Esophagus squamous epithelium (tissue), 5 donors: Measurements from ENCODE around the gene ITM2C. TPM values are rescaled to one million over a fixed set of nuclear protein-coding genes. Genes with fewer than 3 reads are reported as not detected.
A peak's percentile ranks its signal among the peaks of the same experiment; 100 is the strongest.

Source experiments
- DNase-seq: peaks from one replicate; lab custom pipeline; 2025; lab: John Stamatoyannopoulos, UW
- H3K27ac ChIP-seq, 4 donors: fragments of 200-600 bp; sonication (generic); one replicate each; pipeline ENCODE4 v1.5.1; 2016 to 2019; ENCODE audit warnings: mild to moderate bottlenecking in 1 of 4
- H3K27me3 ChIP-seq, 4 donors: fragments of 200-600 bp; sonication (generic); 1 replicate in 3 of 4; 2 replicates in 1 of 4; pipeline versions ENCODE4 v1.5.1 to v1.6.0; 2017 to 2021; ENCODE audit warnings: antibody characterized with exemption in 1 of 4
- H3K36me3 ChIP-seq, 3 donors: fragments of 200-600 bp; sonication (generic); one replicate each; pipeline ENCODE4 v1.5.1; 2016 to 2019
- H3K4me1 ChIP-seq, 3 donors: fragments of 200-600 bp; sonication (generic); one replicate each; pipeline ENCODE4 v1.5.1; 2017 to 2019
- H3K4me3 ChIP-seq, 4 donors: fragments of 200-600 bp; sonication (generic); 1 replicate in 3 of 4; 2 replicates in 1 of 4; pipeline ENCODE4 v1.5.1; 2016 to 2019; ENCODE audit warnings: mild to moderate bottlenecking in 2 of 4, moderate library complexity in 1 of 4
- H3K9me3 ChIP-seq, 3 donors: fragments of 200-600 bp; sonication (generic); one replicate each; pipeline ENCODE4 v1.5.1; 2016 to 2019
- POLR2A ChIP-seq, 4 donors: fragments of 450-650 bp; IDR thresholded peaks; one replicate each; pipeline ENCODE4 v1.6.1; 2017; ENCODE audit warnings: antibody characterized with exemption in 4 of 4, mild to moderate bottlenecking in 4 of 4, moderate library complexity in 3 of 4
- WGBS, 2 donors: methylation state at CpG; one replicate each; pipeline ENCODE4 v1.1.5; 2018; 5-methylcytosine and 5-hydroxymethylcytosine counted together
- intact Hi-C: fragments of 100-400 bp; cut with DNase I; formaldehyde crosslinking; loops from one replicate; pipeline ENCODE4 v1.15.0; 2022
- total RNA-seq, 4 donors: library from RNA; depleted of rRNA; stranded (reverse); fragments of >200 nt; gene quantifications; one replicate each; pipeline ENCODE4 v1.1.0, GENCODE V29; 2016
- TF ChIP-seq, protein P1 (sequence below), 6 experiments: fragments of 450-650 bp in 4 of 6; fragments of 200-600 bp in 2 of 6; sonication (generic) in 2 of 6; IDR thresholded peaks; one replicate each; pipeline ENCODE4 v1.5.1; 2016 to 2019; ENCODE audit warnings: antibody characterized with exemption in 6 of 6, mild to moderate bottlenecking in 4 of 6, moderate library complexity in 4 of 6
- donor health status: DM: yes; HTN: yes; CAD: no.

Gene ITM2C
- total RNA-seq, 4 donors from 2014 or later, result 3.8 to 31.9 (median 10.3) TPM

DNA sequence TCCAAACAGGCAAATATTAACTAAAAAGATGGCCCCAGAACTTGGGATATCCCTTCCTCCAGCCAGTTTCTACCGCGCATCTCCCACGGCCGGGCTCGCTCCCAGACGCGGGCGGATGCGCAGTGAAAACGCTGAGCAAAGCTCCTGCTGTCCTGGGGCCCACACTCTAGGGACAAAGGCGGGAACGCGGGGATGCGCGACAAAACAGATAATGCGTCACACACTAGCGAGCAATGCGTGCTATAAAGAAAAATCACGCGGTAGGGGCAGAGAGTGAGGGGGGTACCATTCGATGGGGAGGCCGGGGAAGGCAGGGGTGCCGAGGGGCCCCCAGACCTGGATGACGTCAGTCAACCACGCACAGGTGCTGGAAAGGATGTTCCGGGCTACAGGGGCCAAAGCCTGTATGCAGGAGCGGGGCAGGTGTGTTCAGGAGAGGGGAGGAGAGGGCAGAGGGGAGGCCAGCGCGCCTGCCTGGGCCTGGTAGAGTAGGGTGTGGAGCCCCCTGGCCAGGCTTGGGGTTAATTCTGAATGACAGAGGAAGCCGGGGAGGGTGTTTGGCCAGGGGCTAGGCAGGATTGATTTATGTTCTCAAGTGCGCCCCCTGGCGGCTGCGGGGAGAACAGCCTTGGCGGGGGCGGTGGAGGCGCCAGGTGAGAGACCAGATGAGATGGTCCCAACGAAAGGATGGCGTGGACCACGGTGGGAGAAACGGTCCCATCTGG lies 14.9 kb upstream of the ITM2C start:
- no peak for TF ChIP-seq POLR2A (IDR thresholded peaks at IDR 0.05)
- TF ChIP-seq, protein P1, sequence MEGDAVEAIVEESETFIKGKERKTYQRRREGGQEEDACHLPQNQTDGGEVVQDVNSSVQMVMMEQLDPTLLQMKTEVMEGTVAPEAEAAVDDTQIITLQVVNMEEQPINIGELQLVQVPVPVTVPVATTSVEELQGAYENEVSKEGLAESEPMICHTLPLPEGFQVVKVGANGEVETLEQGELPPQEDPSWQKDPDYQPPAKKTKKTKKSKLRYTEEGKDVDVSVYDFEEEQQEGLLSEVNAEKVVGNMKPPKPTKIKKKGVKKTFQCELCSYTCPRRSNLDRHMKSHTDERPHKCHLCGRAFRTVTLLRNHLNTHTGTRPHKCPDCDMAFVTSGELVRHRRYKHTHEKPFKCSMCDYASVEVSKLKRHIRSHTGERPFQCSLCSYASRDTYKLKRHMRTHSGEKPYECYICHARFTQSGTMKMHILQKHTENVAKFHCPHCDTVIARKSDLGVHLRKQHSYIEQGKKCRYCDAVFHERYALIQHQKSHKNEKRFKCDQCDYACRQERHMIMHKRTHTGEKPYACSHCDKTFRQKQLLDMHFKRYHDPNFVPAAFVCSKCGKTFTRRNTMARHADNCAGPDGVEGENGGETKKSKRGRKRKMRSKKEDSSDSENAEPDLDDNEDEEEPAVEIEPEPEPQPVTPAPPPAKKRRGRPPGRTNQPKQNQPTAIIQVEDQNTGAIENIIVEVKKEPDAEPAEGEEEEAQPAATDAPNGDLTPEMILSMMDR (IDR thresholded peaks at IDR 0.05), result peak; percentile 63 to 75 (median 68)
- intact Hi-C loops, result loop anchor here (5.0 kb wide), 1 partner anchor 138 kb away; no protein-coding TSS in a partner anchor

DNA sequence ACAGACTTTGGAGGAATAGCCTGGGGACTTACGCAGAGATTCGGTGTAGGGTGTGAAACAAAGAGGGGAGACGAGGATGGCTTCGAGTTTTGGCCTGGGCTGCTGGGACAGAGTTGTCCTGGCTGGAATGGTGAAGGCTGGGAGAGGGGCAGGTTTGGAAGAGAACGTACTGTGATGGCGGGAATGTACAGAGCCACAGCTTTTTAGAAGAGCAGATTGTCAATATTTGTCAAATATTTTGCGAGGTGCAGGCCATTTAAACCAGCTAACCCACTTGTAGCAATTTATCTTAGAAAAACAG lies 14.4 kb upstream of the ITM2C start:
- Histone ChIP-seq H3K27ac (no peak overlapping the region), H3K4me1 (peaks cover 0 to 8% (median 0%) of the 10 kb centered on the region in 3 donors), H3K36me3 (no peaks in the 10 kb centered on the region), H3K9me3 (no peaks in the 10 kb centered on the region), H3K4me3 (no peak overlapping the region), H3K27me3 (peaks cover 0 to 47% (median 0%) of the 10 kb centered on the region in 4 donors)
- DNase-seq, result no peak
- intact Hi-C loops, result loop anchor here (5.0 kb wide), 1 partner anchor 137 kb away; no protein-coding TSS in a partner anchor
- 49 to 57% methylated on average over 7 of the region's 7 CpGs for WGBS, 2 donors
- no peak for TF ChIP-seq POLR2A (IDR thresholded peaks at IDR 0.05)
- TF ChIP-seq, protein P1 (IDR thresholded peaks at IDR 0.05), result peak in 1 of 6 experiments; percentile 1

More for the DNA sequence above, 14.9 kb upstream of the ITM2C start:
- Histone ChIP-seq H3K4me3 (no peak overlapping the region), H3K27ac (no peak overlapping the region), H3K27me3 (peaks cover 0 to 47% (median 0%) of the 10 kb centered on the region in 4 donors), H3K4me1 (peaks cover 0 to 8% (median 0%) of the 10 kb centered on the region in 3 donors), H3K36me3 (no peaks in the 10 kb centered on the region), H3K9me3 (no peaks in the 10 kb centered on the region)
- WGBS, 2 donors, result 52 to 60% methylated on average over 20 to 40 of the region's 40 CpGs
- DNase-seq, result no peak

GRCh38 chr2:230852113-230852512 lies 12.6 kb upstream of the ITM2C start:
- no peak overlapping the region for H3K4me3 ChIP-seq
- no peaks in the 10 kb centered on the region for H3K9me3 ChIP-seq
- peaks cover 0 to 57% (median 0%) of the 10 kb centered on the region in 4 donors for H3K27me3 ChIP-seq
- intact Hi-C loops, result loop anchor here (5.0 kb wide), 1 partner anchor 135 kb away; no protein-coding TSS in a partner anchor
- H3K4me1 ChIP-seq, result peaks cover 0 to 8% (median 0%) of the 10 kb centered on the region in 3 donors
- TF ChIP-seq POLR2A (IDR thresholded peaks at IDR 0.05), result no peak
- TF ChIP-seq, protein P1 (IDR thresholded peaks at IDR 0.05), result no peak
- WGBS, 2 donors, result 71 to 79% methylated on average over 4 of the region's 4 CpGs
- no peak overlapping the region for H3K27ac ChIP-seq
- H3K36me3 ChIP-seq, result no peaks in the 10 kb centered on the region
- no peak for DNase-seq

- WGBS, 2 donors, result 39 to 43% methylated on average over 11 of the region's 13 CpGs
- DNase-seq, result no peak
Measured at GRCh38 chr2:230861552-230862255, 3.0 kb upstream of the ITM2C start.

More at GRCh38 chr2:230861552-230862255, 3.0 kb upstream of the ITM2C start:
- H3K4me3 ChIP-seq, result no peak overlapping the region
- no peaks in the 10 kb centered on the region for H3K36me3 ChIP-seq
- intact Hi-C loops, result no loop called here
- H3K27ac ChIP-seq, result no peak overlapping the region
- no peak for TF ChIP-seq POLR2A (IDR thresholded peaks at IDR 0.05)
- TF ChIP-seq, protein P1 (IDR thresholded peaks at IDR 0.05), result no peak
- no peaks in the 10 kb centered on the region for H3K9me3 ChIP-seq
- peaks cover 15 to 28% (median 17%) of the 10 kb centered on the region in 3 donors for H3K4me1 ChIP-seq
- peaks cover 0 to 81% (median 0%) of the 10 kb centered on the region in 4 donors for H3K27me3 ChIP-seq
